ENCODE data around the gene PRUNE1.

Gene PRUNE1

DNA sequence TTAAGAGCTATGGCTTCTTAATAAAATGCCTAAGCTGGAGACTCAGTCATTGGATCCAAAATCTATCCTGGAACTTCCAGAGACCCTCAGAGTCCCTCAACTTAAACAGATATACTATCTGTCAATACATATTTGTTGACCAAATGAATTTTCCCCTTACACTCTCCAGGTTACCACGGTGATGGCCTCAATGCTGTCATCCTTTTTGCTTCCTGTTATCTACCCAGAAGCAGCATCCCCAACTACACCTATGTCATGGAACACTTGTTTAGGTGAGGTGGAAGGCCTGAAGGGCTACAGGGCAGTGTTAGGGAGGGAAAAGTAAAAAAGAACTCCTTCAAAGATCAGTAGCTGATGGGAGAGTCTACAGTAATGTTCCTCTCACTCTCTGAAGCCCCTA is 34.9 kb downstream of the PRUNE1 start:
- H3K4me1 ChIP-seq (ENCODE audit: insufficient read depth, low read length, poor library complexity, severe bottlenecking): peaks cover 5% of the 10 kb centered on the region
- no peak for TF ChIP-seq EZH2phosphoT487 (IDR thresholded peaks at IDR 0.05; ENCODE audit: borderline replicate concordance)
- TF ChIP-seq, protein P1, sequence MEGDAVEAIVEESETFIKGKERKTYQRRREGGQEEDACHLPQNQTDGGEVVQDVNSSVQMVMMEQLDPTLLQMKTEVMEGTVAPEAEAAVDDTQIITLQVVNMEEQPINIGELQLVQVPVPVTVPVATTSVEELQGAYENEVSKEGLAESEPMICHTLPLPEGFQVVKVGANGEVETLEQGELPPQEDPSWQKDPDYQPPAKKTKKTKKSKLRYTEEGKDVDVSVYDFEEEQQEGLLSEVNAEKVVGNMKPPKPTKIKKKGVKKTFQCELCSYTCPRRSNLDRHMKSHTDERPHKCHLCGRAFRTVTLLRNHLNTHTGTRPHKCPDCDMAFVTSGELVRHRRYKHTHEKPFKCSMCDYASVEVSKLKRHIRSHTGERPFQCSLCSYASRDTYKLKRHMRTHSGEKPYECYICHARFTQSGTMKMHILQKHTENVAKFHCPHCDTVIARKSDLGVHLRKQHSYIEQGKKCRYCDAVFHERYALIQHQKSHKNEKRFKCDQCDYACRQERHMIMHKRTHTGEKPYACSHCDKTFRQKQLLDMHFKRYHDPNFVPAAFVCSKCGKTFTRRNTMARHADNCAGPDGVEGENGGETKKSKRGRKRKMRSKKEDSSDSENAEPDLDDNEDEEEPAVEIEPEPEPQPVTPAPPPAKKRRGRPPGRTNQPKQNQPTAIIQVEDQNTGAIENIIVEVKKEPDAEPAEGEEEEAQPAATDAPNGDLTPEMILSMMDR (conservative IDR thresholded peaks at IDR 0.05; ENCODE audit: low read length): no peak
- H3K27me3 ChIP-seq (ENCODE audit: insufficient read depth, low read length, poor library complexity, severe bottlenecking): no peaks in the 10 kb centered on the region
- H3K9me2 ChIP-seq (replicated peaks; ENCODE audit: low read depth, low read length): no peaks in the 10 kb centered on the region
- H3K4me2 ChIP-seq (ENCODE audit: low read depth, low read length, poor library complexity, severe bottlenecking): no peak overlapping the region
- no peak overlapping the region for H3K9ac ChIP-seq (ENCODE audit: low read depth, low read length, poor library complexity, severe bottlenecking)
- no peak overlapping the region for H2AFZ ChIP-seq (ENCODE audit: low read length)
- no peaks in the 10 kb centered on the region for H3K9me3 ChIP-seq (ENCODE audit: insufficient read depth, low read depth, low read length)
- H3K79me2 ChIP-seq (ENCODE audit: insufficient read depth, low read length): no peaks in the 10 kb centered on the region
- no peak overlapping the region for H3K4me3 ChIP-seq (ENCODE audit: low read length, poor library complexity, severe bottlenecking)
- no peaks in the 10 kb centered on the region for H3K36me3 ChIP-seq (ENCODE audit: insufficient read depth, low read length)
- no peaks in the 10 kb centered on the region for H3F3A ChIP-seq (ENCODE audit: low read depth)
- no peaks in the 10 kb centered on the region for H4K20me1 ChIP-seq (ENCODE audit: insufficient read depth, low read length, poor library complexity, severe bottlenecking)

DNA sequence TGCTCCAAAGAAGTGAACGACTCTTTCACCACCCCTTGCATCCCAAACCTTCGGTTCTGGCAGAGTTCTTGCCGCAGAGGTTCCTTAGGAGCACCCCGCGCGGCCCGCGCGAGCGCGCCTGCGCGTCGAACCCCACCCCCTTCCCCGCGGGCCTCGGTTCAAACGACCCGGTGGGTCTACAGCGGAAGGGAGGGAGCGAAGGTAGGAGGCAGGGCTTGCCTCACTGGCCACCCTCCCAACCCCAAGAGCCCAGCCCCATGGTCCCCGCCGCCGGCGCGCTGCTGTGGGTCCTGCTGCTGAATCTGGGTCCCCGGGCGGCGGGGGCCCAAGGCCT is 39.3 kb downstream of the PRUNE1 start, which contains the start of gene C1orf56:
Gene C1orf56 (plus strand): TSS at position 161 of the 334 bp plus-strand sequence. CDS start 97 bp downstream, at position 258.
- Histone ChIP-seq H3K27me3 (ENCODE audit: insufficient read depth, low read length, poor library complexity, severe bottlenecking) (no peaks in the 10 kb centered on the region), H3K9me3 (ENCODE audit: insufficient read depth, low read depth, low read length) (no peaks in the 10 kb centered on the region), H4K20me1 (ENCODE audit: insufficient read depth, low read length, poor library complexity, severe bottlenecking) (no peaks in the 10 kb centered on the region), H2AFZ (ENCODE audit: low read length) (peak within 1 kb of the TSS; percentile 98), H3K9me2 (replicated peaks; ENCODE audit: low read depth, low read length) (no peaks in the 10 kb centered on the region), H3F3A (ENCODE audit: low read depth) (peaks cover 3% of the 10 kb centered on the region; the same call in 1 of the 2 replicates), H3K4me2 (ENCODE audit: low read depth, low read length, poor library complexity, severe bottlenecking) (peak within 1 kb of the TSS; percentile 90), H3K9ac (ENCODE audit: low read depth, low read length, poor library complexity, severe bottlenecking) (peak within 1 kb of the TSS; percentile 88), H3K36me3 (ENCODE audit: insufficient read depth, low read length) (peaks cover 5% of the 10 kb centered on the region; the same call in 1 of the 2 replicates), H3K4me3 (ENCODE audit: low read length, poor library complexity, severe bottlenecking) (peak within 1 kb of the TSS; percentile 91), H3K4me1 (ENCODE audit: insufficient read depth, low read length, poor library complexity, severe bottlenecking) (peaks cover 13% of the 10 kb centered on the region), H3K79me2 (ENCODE audit: insufficient read depth, low read length) (0 out of 2 replicates have a peak, but pooled peaks cover 4% of the 10 kb centered on the region)
- no peak for TF ChIP-seq EZH2phosphoT487 (IDR thresholded peaks at IDR 0.05; ENCODE audit: borderline replicate concordance)

DNA sequence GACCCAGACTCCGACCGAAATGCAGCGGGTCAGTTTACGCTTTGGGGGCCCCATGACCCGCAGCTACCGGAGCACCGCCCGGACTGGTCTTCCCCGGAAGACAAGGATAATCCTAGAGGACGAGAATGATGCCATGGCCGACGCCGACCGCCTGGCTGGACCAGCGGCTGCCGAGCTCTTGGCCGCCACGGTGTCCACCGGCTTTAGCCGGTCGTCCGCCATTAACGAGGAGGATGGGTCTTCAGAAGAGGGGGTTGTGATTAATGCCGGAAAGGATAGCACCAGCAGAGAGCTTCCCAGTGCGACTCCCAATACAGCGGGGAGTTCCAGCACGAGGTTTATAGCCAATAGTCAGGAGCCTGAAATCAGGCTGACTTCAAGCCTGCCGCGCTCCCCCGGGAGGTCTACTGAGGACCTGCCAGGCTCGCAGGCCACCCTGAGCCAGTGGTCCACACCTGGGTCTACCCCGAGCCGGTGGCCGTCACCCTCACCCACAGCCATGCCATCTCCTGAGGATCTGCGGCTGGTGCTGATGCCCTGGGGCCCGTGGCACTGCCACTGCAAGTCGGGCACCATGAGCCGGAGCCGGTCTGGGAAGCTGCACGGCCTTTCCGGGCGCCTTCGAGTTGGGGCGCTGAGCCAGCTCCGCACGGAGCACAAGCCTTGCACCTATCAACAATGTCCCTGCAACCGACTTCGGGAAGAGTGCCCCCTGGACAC is 39.8 kb downstream of the PRUNE1 start:
- Histone ChIP-seq H3K9me3 (ENCODE audit: insufficient read depth, low read depth, low read length) (no peaks in the 10 kb centered on the region), H3K27me3 (ENCODE audit: insufficient read depth, low read length, poor library complexity, severe bottlenecking) (no peaks in the 10 kb centered on the region), H3K4me3 (ENCODE audit: low read length, poor library complexity, severe bottlenecking) (peak overlapping the region; percentile 91), H4K20me1 (ENCODE audit: insufficient read depth, low read length, poor library complexity, severe bottlenecking) (no peaks in the 10 kb centered on the region), H3F3A (ENCODE audit: low read depth) (peaks cover 3% of the 10 kb centered on the region; the same call in 1 of the 2 replicates), H3K9me2 (replicated peaks; ENCODE audit: low read depth, low read length) (no peaks in the 10 kb centered on the region), H3K36me3 (ENCODE audit: insufficient read depth, low read length) (peaks cover 10% of the 10 kb centered on the region; the same call in 1 of the 2 replicates), H3K9ac (ENCODE audit: low read depth, low read length, poor library complexity, severe bottlenecking) (peak overlapping the region; percentile 88), H2AFZ (ENCODE audit: low read length) (peak overlapping the region; percentile 98), H3K79me2 (ENCODE audit: insufficient read depth, low read length) (0 out of 2 replicates have a peak, but pooled peaks cover 4% of the 10 kb centered on the region), H3K4me1 (ENCODE audit: insufficient read depth, low read length, poor library complexity, severe bottlenecking) (peaks cover 13% of the 10 kb centered on the region), H3K4me2 (ENCODE audit: low read depth, low read length, poor library complexity, severe bottlenecking) (peak overlapping the region; percentile 90)
- TF ChIP-seq EZH2phosphoT487 (IDR thresholded peaks at IDR 0.05; ENCODE audit: borderline replicate concordance): no peak
- TF ChIP-seq, protein P1 (conservative IDR thresholded peaks at IDR 0.05; ENCODE audit: low read length): peak; percentile 72
